Measurements from ENCODE around the gene BAIAP2L1. TPM values are rescaled to one million over a fixed set of nuclear protein-coding genes. Genes with fewer than 3 reads are reported as not detected.
"Not testable (repeated sequence)": the region's sequence is repeated elsewhere in the genome, so short reads cannot be mapped to it uniquely, and the experiment has no call there.

The BAIAP2L1 gene
- total and polyA plus RNA-seq, 2 donors (not counting 1 experiment from before 2014, with no cell fraction given), result 3.1 to 5.3 TPM

- no peaks in the 10 kb centered on the region for H4K20me1 ChIP-seq (ENCODE audit: control insufficient read depth, extremely low read depth, insufficient read depth, low read length)
- DNase-seq (ENCODE audit: low read depth in 2 of 2), result no peak
- no peaks in the 10 kb centered on the region for H3K36me3 ChIP-seq (ENCODE audit: control insufficient read depth, insufficient read depth, low read length)
- TF ChIP-seq CTCF (conservative IDR thresholded peaks at IDR 0.05 in 1 of 2, IDR thresholded peaks at IDR 0.05 in 1 of 2; ENCODE audit: low read depth in 1 of 2, low read length in 2 of 2) (no peak), EZH2 (IDR thresholded peaks at IDR 0.05; ENCODE audit: low read length, missing control alignments) (no peak)
- peaks cover 10% of the 10 kb centered on the region for H3K4me1 ChIP-seq (ENCODE audit: control insufficient read depth, extremely low read depth, insufficient read depth, low read length)
- no peak overlapping the region for H3K9ac ChIP-seq (ENCODE audit: insufficient read depth, low read length)
- no peak overlapping the region for H3K4me2 ChIP-seq (ENCODE audit: extremely low read depth, insufficient read depth, low read length)
- no peak overlapping the region for H2AFZ ChIP-seq (ENCODE audit: low read length)
- no peaks in the 10 kb centered on the region for H3K27me3 ChIP-seq (ENCODE audit: control insufficient read depth, insufficient read depth, low read length)
- no peaks in the 10 kb centered on the region for H3K9me3 ChIP-seq (ENCODE audit: control insufficient read depth, insufficient read depth, low read depth, low read length)
- no peaks in the 10 kb centered on the region for H3K79me2 ChIP-seq (ENCODE audit: control insufficient read depth, insufficient read depth, low read length)
- H3K27ac ChIP-seq (ENCODE audit: insufficient read depth, low read length), result no peak overlapping the region
- no peak overlapping the region for H3K4me3 ChIP-seq (replicated peaks in 1 of 4; ENCODE audit: control extremely low read depth in 1 of 4, insufficient read depth in 1 of 4, low read depth in 3 of 4, low read length in 4 of 4)
Measured at GRCh38 chr7:98414205-98414900, 13.5 kb upstream of the BAIAP2L1 start.

- not testable (repeated sequence) for H3K27me3 ChIP-seq (ENCODE audit: control insufficient read depth, insufficient read depth, low read length); DNase-seq (ENCODE audit: low read depth in 2 of 2); H3K9ac ChIP-seq (ENCODE audit: insufficient read depth, low read length); H2AFZ ChIP-seq (ENCODE audit: low read length); H3K36me3 ChIP-seq (ENCODE audit: control insufficient read depth, insufficient read depth, low read length); H3K79me2 ChIP-seq (ENCODE audit: control insufficient read depth, insufficient read depth, low read length); H3K4me1 ChIP-seq (ENCODE audit: control insufficient read depth, extremely low read depth, insufficient read depth, low read length); H3K4me2 ChIP-seq (ENCODE audit: extremely low read depth, insufficient read depth, low read length); H3K4me3 ChIP-seq (replicated peaks in 1 of 4; ENCODE audit: control extremely low read depth in 1 of 4, insufficient read depth in 1 of 4, low read depth in 3 of 4, low read length in 4 of 4); H3K27ac ChIP-seq (ENCODE audit: insufficient read depth, low read length); H4K20me1 ChIP-seq (ENCODE audit: control insufficient read depth, extremely low read depth, insufficient read depth, low read length); H3K9me3 ChIP-seq (ENCODE audit: control insufficient read depth, insufficient read depth, low read depth, low read length)
Measured at GRCh38 chr7:98413655-98414054, 12.8 kb upstream of the BAIAP2L1 start.

- no peaks in the 10 kb centered on the region for H3K79me2 ChIP-seq (ENCODE audit: control insufficient read depth, insufficient read depth, low read length)
- no peak overlapping the region for H3K4me2 ChIP-seq (ENCODE audit: extremely low read depth, insufficient read depth, low read length)
- H3K4me3 ChIP-seq (replicated peaks in 1 of 4; ENCODE audit: control extremely low read depth in 1 of 4, insufficient read depth in 1 of 4, low read depth in 3 of 4, low read length in 4 of 4), result no peak overlapping the region
- no peaks in the 10 kb centered on the region for H3K27me3 ChIP-seq (ENCODE audit: control insufficient read depth, insufficient read depth, low read length)
- H2AFZ ChIP-seq (ENCODE audit: low read length), result no peak overlapping the region
- no peaks in the 10 kb centered on the region for H3K4me1 ChIP-seq (ENCODE audit: control insufficient read depth, extremely low read depth, insufficient read depth, low read length)
- TF ChIP-seq CTCF (conservative IDR thresholded peaks at IDR 0.05 in 1 of 2, IDR thresholded peaks at IDR 0.05 in 1 of 2; ENCODE audit: low read depth in 1 of 2, low read length in 2 of 2), result no peak
- no peak for TF ChIP-seq EZH2 (IDR thresholded peaks at IDR 0.05; ENCODE audit: low read length, missing control alignments)
- no peak for DNase-seq (ENCODE audit: low read depth in 2 of 2)
- no peak overlapping the region for H3K27ac ChIP-seq (ENCODE audit: insufficient read depth, low read length)
- H3K9me3 ChIP-seq (ENCODE audit: control insufficient read depth, insufficient read depth, low read depth, low read length), result no peaks in the 10 kb centered on the region
- no peaks in the 10 kb centered on the region for H4K20me1 ChIP-seq (ENCODE audit: control insufficient read depth, extremely low read depth, insufficient read depth, low read length)
- H3K9ac ChIP-seq (ENCODE audit: insufficient read depth, low read length), result no peak overlapping the region
- H3K36me3 ChIP-seq (ENCODE audit: control insufficient read depth, insufficient read depth, low read length), result no peaks in the 10 kb centered on the region
Measured at GRCh38 chr7:98409843-98410242, 9.0 kb upstream of the BAIAP2L1 start.

DNA sequence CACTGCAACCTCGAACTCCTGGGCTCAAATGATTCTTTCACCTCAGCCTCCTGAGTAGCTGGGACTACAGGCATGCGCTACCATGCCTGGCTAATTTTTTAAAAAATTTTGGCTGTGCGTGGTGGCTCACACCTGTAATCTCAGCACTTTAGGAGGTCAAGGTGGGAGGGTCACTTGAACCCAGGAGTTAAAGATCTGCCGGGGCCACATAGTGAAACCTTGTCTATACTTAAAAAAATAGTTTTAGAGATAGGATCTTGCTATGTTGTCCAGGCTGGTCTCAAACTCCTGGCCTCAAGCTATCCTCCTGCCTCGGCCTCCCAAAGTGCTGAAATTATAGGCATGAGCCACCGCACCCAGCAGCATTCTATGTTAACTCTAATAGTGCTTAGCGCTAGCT lies 7.3 kb upstream of the BAIAP2L1 start:
- not testable (repeated sequence) for H3K27ac ChIP-seq (ENCODE audit: insufficient read depth, low read length); H3K9me3 ChIP-seq (ENCODE audit: control insufficient read depth, insufficient read depth, low read depth, low read length); DNase-seq (ENCODE audit: low read depth in 2 of 2); H4K20me1 ChIP-seq (ENCODE audit: control insufficient read depth, extremely low read depth, insufficient read depth, low read length); H2AFZ ChIP-seq (ENCODE audit: low read length); H3K4me2 ChIP-seq (ENCODE audit: extremely low read depth, insufficient read depth, low read length); H3K4me1 ChIP-seq (ENCODE audit: control insufficient read depth, extremely low read depth, insufficient read depth, low read length); H3K4me3 ChIP-seq (replicated peaks in 1 of 4; ENCODE audit: control extremely low read depth in 1 of 4, insufficient read depth in 1 of 4, low read depth in 3 of 4, low read length in 4 of 4); H3K79me2 ChIP-seq (ENCODE audit: control insufficient read depth, insufficient read depth, low read length); H3K9ac ChIP-seq (ENCODE audit: insufficient read depth, low read length); H3K27me3 ChIP-seq (ENCODE audit: control insufficient read depth, insufficient read depth, low read length); H3K36me3 ChIP-seq (ENCODE audit: control insufficient read depth, insufficient read depth, low read length)
